ENCODE results near the gene PRICKLE2.

Gene PRICKLE2

GRCh38 chr3:64228110-64228509 is 2.8 kb upstream of the PRICKLE2 start:
- Histone ChIP-seq H3K36me3 (ENCODE audit: control insufficient read depth in 1 of 2, insufficient read depth in 2 of 2, low read length in 2 of 2) (peaks cover 5 to 7% of the 10 kb centered on the region in 2 experiments), H4K91ac (ENCODE audit: low read depth, low read length) (no peak overlapping the region), H2AK5ac (ENCODE audit: low read length) (no peak overlapping the region), H3K9me3 (ENCODE audit: insufficient read depth, low read depth, low read length) (no peaks in the 10 kb centered on the region), H3K23ac (ENCODE audit: low read length) (no peak overlapping the region), H3K27ac (ENCODE audit: low read depth, low read length) (no peak overlapping the region), H3K4me2 (ENCODE audit: low read length) (no peak overlapping the region), H2AFZ (ENCODE audit: insufficient read depth, low read length, poor library complexity) (no peak overlapping the region), H3K79me1 (ENCODE audit: low read length) (no peaks in the 10 kb centered on the region), H3K79me2 (ENCODE audit: control insufficient read depth, insufficient read depth, low read length, poor library complexity) (peaks cover 4% of the 10 kb centered on the region), H4K12ac (ENCODE audit: low read depth, low read length) (no peak overlapping the region), H2BK12ac (ENCODE audit: low read length) (no peak overlapping the region), H3K4ac (ENCODE audit: low read depth, low read length) (peak overlapping the region; percentile 33), H2BK5ac (ENCODE audit: low read depth, low read length, poor library complexity) (no peak overlapping the region), H3K18ac (ENCODE audit: low read length) (no peak overlapping the region), H3K4me1 (ENCODE audit: control insufficient read depth in 1 of 2, insufficient read depth in 2 of 2, low read length in 2 of 2) (peaks cover 0 to 16% of the 10 kb centered on the region in 2 experiments), H3K4me3 (ENCODE audit: low read depth, low read length) (no peak overlapping the region), H3K27me3 (ENCODE audit: insufficient read depth, low read length) (no peaks in the 10 kb centered on the region), H3K9ac (ENCODE audit: low read length) (no peak overlapping the region), H4K8ac (ENCODE audit: low read depth, low read length) (no peak overlapping the region), H2BK120ac (ENCODE audit: insufficient read depth, low read length, poor library complexity) (no peak overlapping the region), H3K14ac (ENCODE audit: low read length) (no peak overlapping the region)
- no peak for DNase-seq
- WGBS (ENCODE audit: extremely low coverage, insufficient coverage, insufficient read length): no CpG with 5 or more reads among the region's 1 CpG

- Histone ChIP-seq H3K23ac (ENCODE audit: low read length) (no peak overlapping the region), H3K27me3 (ENCODE audit: insufficient read depth, low read length) (no peaks in the 10 kb centered on the region), H3K14ac (ENCODE audit: low read length) (no peak overlapping the region), H2BK120ac (ENCODE audit: insufficient read depth, low read length, poor library complexity) (no peak overlapping the region), H4K12ac (ENCODE audit: low read depth, low read length) (no peak overlapping the region), H3K9me3 (ENCODE audit: insufficient read depth, low read depth, low read length) (no peaks in the 10 kb centered on the region), H3K9ac (ENCODE audit: low read length) (no peak overlapping the region), H4K8ac (ENCODE audit: low read depth, low read length) (no peak overlapping the region), H2AK5ac (ENCODE audit: low read length) (no peak overlapping the region), H2BK12ac (ENCODE audit: low read length) (no peak overlapping the region), H3K4me2 (ENCODE audit: low read length) (no peak overlapping the region), H3K36me3 (ENCODE audit: control insufficient read depth in 1 of 2, insufficient read depth in 2 of 2, low read length in 2 of 2) (peaks cover 7% of the 10 kb centered on the region in 2 experiments), H3K4me1 (ENCODE audit: control insufficient read depth in 1 of 2, insufficient read depth in 2 of 2, low read length in 2 of 2) (peaks cover 0 to 19% of the 10 kb centered on the region in 2 experiments), H3K18ac (ENCODE audit: low read length) (peak overlapping the region; percentile 29), H3K79me2 (ENCODE audit: control insufficient read depth, insufficient read depth, low read length, poor library complexity) (peaks cover 4% of the 10 kb centered on the region), H4K91ac (ENCODE audit: low read depth, low read length) (no peak overlapping the region), H3K4me3 (ENCODE audit: low read depth, low read length) (no peak overlapping the region), H3K27ac (ENCODE audit: low read depth, low read length) (no peak overlapping the region), H3K4ac (ENCODE audit: low read depth, low read length) (peak overlapping the region; percentile 87), H3K79me1 (ENCODE audit: low read length) (no peaks in the 10 kb centered on the region), H2AFZ (ENCODE audit: insufficient read depth, low read length, poor library complexity) (no peak overlapping the region), H2BK5ac (ENCODE audit: low read depth, low read length, poor library complexity) (peak overlapping the region; percentile 14)
- no peak for DNase-seq
- no CpG with 5 or more reads among the region's 3 CpGs for WGBS (ENCODE audit: extremely low coverage, insufficient coverage, insufficient read length)
Observed at GRCh38 chr3:64226730-64227129, 1.5 kb upstream of the PRICKLE2 start.

- Histone ChIP-seq H2AK5ac (ENCODE audit: low read length) (no peak overlapping the region), H2AFZ (ENCODE audit: insufficient read depth, low read length, poor library complexity) (no peak overlapping the region), H2BK5ac (ENCODE audit: low read depth, low read length, poor library complexity) (no peak overlapping the region), H3K9me3 (ENCODE audit: insufficient read depth, low read depth, low read length) (no peaks in the 10 kb centered on the region), H3K4ac (ENCODE audit: low read depth, low read length) (no peak overlapping the region), H3K79me2 (ENCODE audit: control insufficient read depth, insufficient read depth, low read length, poor library complexity) (peaks cover 4% of the 10 kb centered on the region), H3K4me3 (ENCODE audit: low read depth, low read length) (no peak overlapping the region), H3K27me3 (ENCODE audit: insufficient read depth, low read length) (no peaks in the 10 kb centered on the region), H3K18ac (ENCODE audit: low read length) (no peak overlapping the region), H2BK120ac (ENCODE audit: insufficient read depth, low read length, poor library complexity) (no peak overlapping the region), H3K23ac (ENCODE audit: low read length) (no peak overlapping the region), H4K12ac (ENCODE audit: low read depth, low read length) (no peak overlapping the region), H3K4me1 (ENCODE audit: control insufficient read depth in 1 of 2, insufficient read depth in 2 of 2, low read length in 2 of 2) (peaks cover 0 to 19% of the 10 kb centered on the region in 2 experiments), H4K91ac (ENCODE audit: low read depth, low read length) (no peak overlapping the region), H2BK12ac (ENCODE audit: low read length) (no peak overlapping the region), H4K8ac (ENCODE audit: low read depth, low read length) (no peak overlapping the region), H3K4me2 (ENCODE audit: low read length) (no peak overlapping the region), H3K9ac (ENCODE audit: low read length) (no peak overlapping the region), H3K79me1 (ENCODE audit: low read length) (no peaks in the 10 kb centered on the region), H3K36me3 (ENCODE audit: control insufficient read depth in 1 of 2, insufficient read depth in 2 of 2, low read length in 2 of 2) (peaks cover 7% of the 10 kb centered on the region in 2 experiments), H3K14ac (ENCODE audit: low read length) (no peak overlapping the region), H3K27ac (ENCODE audit: low read depth, low read length) (no peak overlapping the region)
- no peak for DNase-seq
- WGBS (ENCODE audit: extremely low coverage, insufficient coverage, insufficient read length): no CpG with 5 or more reads among the region's 7 CpGs
Observed at GRCh38 chr3:64225695-64226499, 631 bp upstream of the PRICKLE2 start.

GRCh38 chr3:64223791-64224745 is 1.2 kb downstream of the PRICKLE2 start:
- H3K4me3 ChIP-seq (ENCODE audit: low read depth, low read length): no peak overlapping the region
- H2AFZ ChIP-seq (ENCODE audit: insufficient read depth, low read length, poor library complexity): no peak overlapping the region
- H2AK5ac ChIP-seq (ENCODE audit: low read length): no peak overlapping the region
- H2BK120ac ChIP-seq (ENCODE audit: insufficient read depth, low read length, poor library complexity): no peak overlapping the region
- peak overlapping the region; percentile 15 for H4K8ac ChIP-seq (ENCODE audit: low read depth, low read length)
- H3K79me2 ChIP-seq (ENCODE audit: control insufficient read depth, insufficient read depth, low read length, poor library complexity): peaks cover 4% of the 10 kb centered on the region
- DNase-seq: no peak
- no peak overlapping the region for H4K12ac ChIP-seq (ENCODE audit: low read depth, low read length)
- H3K79me1 ChIP-seq (ENCODE audit: low read length): no peaks in the 10 kb centered on the region
- no peak overlapping the region for H3K14ac ChIP-seq (ENCODE audit: low read length)
- H3K9me3 ChIP-seq (ENCODE audit: insufficient read depth, low read depth, low read length): no peaks in the 10 kb centered on the region
- no peak overlapping the region for H3K4ac ChIP-seq (ENCODE audit: low read depth, low read length)
- peak overlapping the region; percentile 8 for H3K18ac ChIP-seq (ENCODE audit: low read length)
- WGBS (ENCODE audit: extremely low coverage, insufficient coverage, insufficient read length): no CpG with 5 or more reads among the region's 9 CpGs
- no peak overlapping the region for H4K91ac ChIP-seq (ENCODE audit: low read depth, low read length)
- H3K9ac ChIP-seq (ENCODE audit: low read length): no peak overlapping the region
- H3K23ac ChIP-seq (ENCODE audit: low read length): peak overlapping the region; percentile 27
- H3K4me1 ChIP-seq (ENCODE audit: control insufficient read depth in 1 of 2, insufficient read depth in 2 of 2, low read length in 2 of 2): peaks cover 0 to 15% of the 10 kb centered on the region in 2 experiments
- H3K4me2 ChIP-seq (ENCODE audit: low read length): no peak overlapping the region
- peaks cover 7% of the 10 kb centered on the region in 2 experiments for H3K36me3 ChIP-seq (ENCODE audit: control insufficient read depth in 1 of 2, insufficient read depth in 2 of 2, low read length in 2 of 2)
- no peak overlapping the region for H3K27ac ChIP-seq (ENCODE audit: low read depth, low read length)
- H2BK12ac ChIP-seq (ENCODE audit: low read length): no peak overlapping the region
- H3K27me3 ChIP-seq (ENCODE audit: insufficient read depth, low read length): no peaks in the 10 kb centered on the region
- no peak overlapping the region for H2BK5ac ChIP-seq (ENCODE audit: low read depth, low read length, poor library complexity)

Data from trophoblast cell (in vitro differentiated cells and primary cell).